OCI-LY7 (cell line): ENCODE measurements around the gene TRAF3IP1. TPM values are rescaled to one million over a fixed set of nuclear protein-coding genes. Genes with fewer than 3 reads are reported as not detected.

Source experiments
- BruUV-seq: library from RNA; stranded (reverse); fragments of 400-500 nt; replicated peaks from 2 replicates; lab custom pipeline; 2021; lab: Mats Ljungman, UMichigan
- CTCF ChIA-PET: fragments of 300-600 bp; sonication (Branson Sonifier 250); formaldehyde crosslinking; loops from one replicate; lab custom pipeline; 2022; ENCODE audit warnings: antibody characterized with exemption; ENCODE audit not compliant: unreplicated experiment; lab: Charles Lee
- POLR2A ChIA-PET: fragments of 300-600 bp; sonication (Branson Sonifier 250); formaldehyde crosslinking; loops from one replicate; lab custom pipeline; 2022; ENCODE audit warnings: antibody characterized with exemption; lab: Charles Lee
- DNase-seq: peaks from one replicate; pipeline ENCODE4 v3.0.0-alpha.2; 2015; ENCODE audit warnings: low spot score
- H2AFZ ChIP-seq: fragments of 200-600 bp; sonication (generic), shearing (Covaris generic); 2 replicates; pipeline ENCODE4 v1.6.1; 2014; ENCODE audit warnings: mild to moderate bottlenecking, antibody characterized with exemption, low read length, moderate library complexity
- H3K27ac ChIP-seq: fragments of 200-600 bp; sonication (generic); 2 replicates; pipeline ENCODE4 v1.5.1; 2014; ENCODE audit warnings: mixed run types, low read depth, mild to moderate bottlenecking, moderate library complexity, low read length, inconsistent platforms; ENCODE audit not compliant: poor library complexity, severe bottlenecking
- H3K36me3 ChIP-seq: fragments of 200-600 bp; sonication (generic); 2 replicates; pipeline ENCODE4 v1.6.1; 2014; ENCODE audit warnings: mild to moderate bottlenecking, antibody characterized with exemption, low read length, moderate library complexity, mixed read lengths; ENCODE audit not compliant: insufficient read depth
- H3K4me1 ChIP-seq: fragments of 200-600 bp; sonication (generic); 2 replicates; pipeline ENCODE4 v1.5.1; 2014; ENCODE audit warnings: mild to moderate bottlenecking, low read length; ENCODE audit not compliant: insufficient read depth, poor library complexity, severe bottlenecking
- H3K4me2 ChIP-seq: fragments of 200-600 bp; sonication (generic); 2 replicates; pipeline ENCODE4 v1.6.1; 2014; ENCODE audit warnings: mild to moderate bottlenecking, low read length
- H3K4me3 ChIP-seq: fragments of 200-600 bp; sonication (generic); 2 replicates; pipeline ENCODE4 v1.5.1; 2014; ENCODE audit warnings: mild to moderate bottlenecking, low read depth, low read length; ENCODE audit not compliant: poor library complexity, severe bottlenecking
- H3K79me2 ChIP-seq: fragments of 200-600 bp; sonication (generic); 2 replicates; pipeline ENCODE4 v1.6.1; 2016; ENCODE audit warnings: low read depth, mild to moderate bottlenecking, low read length, moderate library complexity, mixed read lengths; ENCODE audit not compliant: insufficient read depth
- H3K9me2 ChIP-seq: fragments of 200-600 bp; sonication (generic); 2 replicates; pipeline ENCODE4 v1.6.1; 2016; ENCODE audit warnings: mild to moderate bottlenecking, low read length, mixed read lengths; ENCODE audit not compliant: insufficient read depth
- H3K9me3 ChIP-seq: fragments of 200-600 bp; sonication (generic); 2 replicates; pipeline ENCODE4 v1.6.1; 2014; ENCODE audit warnings: mild to moderate bottlenecking, mixed run types, low read length, mixed read lengths
- H4K20me1 ChIP-seq: fragments of 200-600 bp; sonication (generic); 2 replicates; pipeline ENCODE4 v1.6.1; 2014; ENCODE audit warnings: mild to moderate bottlenecking, antibody characterized with exemption, low read length, moderate library complexity, mixed read lengths; ENCODE audit not compliant: insufficient read depth
- EZH2phosphoT487 ChIP-seq: fragments of 200-600 bp; sonication (generic); IDR thresholded peaks from 2 replicates; pipeline ENCODE4 v1.6.1; 2018; ENCODE audit warnings: low read depth, borderline replicate concordance, mild to moderate bottlenecking, mixed run types, antibody characterized with exemption, low read length, moderate library complexity, mixed read lengths
- intact Hi-C: fragments of 100-400 bp; cut with micrococcal nuclease; formaldehyde crosslinking; loops from one replicate; pipeline ENCODE4 v1.10.0; 2022; ENCODE audit not compliant: unreplicated experiment
- total RNA-seq, 2 experiments: library from RNA; depleted of rRNA in 1 of 2; stranded (reverse); fragments of >200 nt in 1 of 2; shearing (Covaris generic) in 1 of 2; gene quantifications; 2 replicates each; pipeline ENCODE4 v1.2.3, GENCODE V29; 2014 to 2022
- TF ChIP-seq, protein P1 (sequence below): fragments of 200-600 bp; sonication (generic); conservative IDR thresholded peaks from 2 replicates; pipeline ENCODE4 v1.5.1; 2014; ENCODE audit warnings: mild to moderate bottlenecking, antibody characterized with exemption, low read length, moderate library complexity, mixed read lengths

The TRAF3IP1 gene
- total RNA-seq, 2 experiments from 2014 or later = 8.2 to 13.8 TPM

DNA sequence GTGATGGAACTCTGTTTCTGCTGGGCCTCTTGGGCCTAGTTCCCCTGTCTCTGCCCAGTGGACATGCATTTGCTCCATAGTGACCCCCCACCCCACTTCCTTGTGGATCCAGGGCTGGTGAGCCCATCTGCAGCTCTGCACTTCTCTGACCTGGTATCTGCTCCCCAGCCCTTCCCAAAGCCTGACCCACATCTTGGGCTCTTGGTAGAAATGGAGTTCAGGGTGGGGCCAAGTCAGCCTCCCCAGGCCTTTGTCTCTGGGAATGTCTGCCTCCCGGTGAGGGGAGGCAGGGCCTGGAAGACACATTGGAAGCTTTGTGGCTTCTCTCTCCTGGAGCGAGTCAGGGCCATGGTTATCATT, 6.3 kb upstream of the TRAF3IP1 start:
- no peak for DNase-seq
- no peaks in the 10 kb centered on the region for H3K36me3 ChIP-seq
- no peaks in the 10 kb centered on the region for H3K9me2 ChIP-seq
- TF ChIP-seq, protein P1, sequence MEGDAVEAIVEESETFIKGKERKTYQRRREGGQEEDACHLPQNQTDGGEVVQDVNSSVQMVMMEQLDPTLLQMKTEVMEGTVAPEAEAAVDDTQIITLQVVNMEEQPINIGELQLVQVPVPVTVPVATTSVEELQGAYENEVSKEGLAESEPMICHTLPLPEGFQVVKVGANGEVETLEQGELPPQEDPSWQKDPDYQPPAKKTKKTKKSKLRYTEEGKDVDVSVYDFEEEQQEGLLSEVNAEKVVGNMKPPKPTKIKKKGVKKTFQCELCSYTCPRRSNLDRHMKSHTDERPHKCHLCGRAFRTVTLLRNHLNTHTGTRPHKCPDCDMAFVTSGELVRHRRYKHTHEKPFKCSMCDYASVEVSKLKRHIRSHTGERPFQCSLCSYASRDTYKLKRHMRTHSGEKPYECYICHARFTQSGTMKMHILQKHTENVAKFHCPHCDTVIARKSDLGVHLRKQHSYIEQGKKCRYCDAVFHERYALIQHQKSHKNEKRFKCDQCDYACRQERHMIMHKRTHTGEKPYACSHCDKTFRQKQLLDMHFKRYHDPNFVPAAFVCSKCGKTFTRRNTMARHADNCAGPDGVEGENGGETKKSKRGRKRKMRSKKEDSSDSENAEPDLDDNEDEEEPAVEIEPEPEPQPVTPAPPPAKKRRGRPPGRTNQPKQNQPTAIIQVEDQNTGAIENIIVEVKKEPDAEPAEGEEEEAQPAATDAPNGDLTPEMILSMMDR = no peak
- TF ChIP-seq EZH2phosphoT487 = no peak
- no TSS peak for BruUV-seq
- no peak overlapping the region for H2AFZ ChIP-seq
- H3K9me3 ChIP-seq = no peaks in the 10 kb centered on the region
- no peaks in the 10 kb centered on the region for H3K4me1 ChIP-seq
- H3K4me2 ChIP-seq = no peak overlapping the region
- no peaks in the 10 kb centered on the region for H3K79me2 ChIP-seq
- H3K27ac ChIP-seq = no peak overlapping the region
- no peaks in the 10 kb centered on the region for H4K20me1 ChIP-seq
- ChIA-PET POLR2A (no interaction called here), CTCF (no interaction called here)
- intact Hi-C loops = no loop called here
- no peak overlapping the region for H3K4me3 ChIP-seq

GRCh38 chr2:238314576-238314975, 5.7 kb upstream of the TRAF3IP1 start:
- TF ChIP-seq, protein P1 = no peak
- no peak for TF ChIP-seq EZH2phosphoT487
- intact Hi-C loops = no loop called here
- CTCF ChIA-PET = no interaction called here
- no TSS peak for BruUV-seq
- no peaks in the 10 kb centered on the region for H3K79me2 ChIP-seq
- H3K9me3 ChIP-seq = no peaks in the 10 kb centered on the region
- no peak overlapping the region for H3K4me3 ChIP-seq
- H3K4me2 ChIP-seq = no peak overlapping the region
- H3K27ac ChIP-seq = no peak overlapping the region
- no peaks in the 10 kb centered on the region for H3K4me1 ChIP-seq
- no peaks in the 10 kb centered on the region for H3K9me2 ChIP-seq
- POLR2A ChIA-PET = interaction anchor here (0.6 kb wide), 1 partner anchor 12 kb away, joined by 3 read pairs; no protein-coding TSS in a partner anchor
- no peaks in the 10 kb centered on the region for H4K20me1 ChIP-seq
- no peak overlapping the region for H2AFZ ChIP-seq
- DNase-seq = no peak
- H3K36me3 ChIP-seq = no peaks in the 10 kb centered on the region

DNA sequence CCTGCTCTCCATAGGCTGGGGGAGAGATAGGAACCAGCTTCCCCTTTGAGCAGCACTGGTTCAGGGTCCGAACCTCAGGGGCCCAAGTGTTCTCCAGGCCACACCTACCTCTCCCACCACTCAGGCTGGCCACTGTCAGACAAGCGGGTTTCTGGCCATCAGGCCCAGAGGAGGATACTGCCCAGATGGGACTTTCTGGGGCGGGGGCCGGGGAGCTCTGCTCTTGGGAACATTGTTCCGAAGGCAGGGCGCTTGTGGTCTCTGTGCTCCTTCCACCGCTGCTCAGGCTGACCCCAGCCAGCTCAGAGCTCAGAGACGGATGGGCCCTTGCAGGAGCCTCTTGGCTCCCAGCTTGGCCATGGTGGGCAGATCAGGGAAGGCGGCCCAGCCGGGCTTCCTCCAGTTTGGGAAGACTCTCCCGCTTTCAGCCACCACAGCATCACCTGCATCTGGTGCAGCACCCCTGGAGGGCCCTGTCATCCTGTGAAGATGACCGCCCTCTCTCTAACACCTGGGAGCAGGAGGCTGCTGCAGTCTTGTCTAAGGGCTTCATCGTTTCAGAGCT, 5.2 kb upstream of the TRAF3IP1 start:
- H3K4me3 ChIP-seq = no peak overlapping the region
- ChIA-PET POLR2A (no interaction called here), CTCF (no interaction called here)
- H3K27ac ChIP-seq = no peak overlapping the region
- no TSS peak for BruUV-seq
- no peaks in the 10 kb centered on the region for H3K9me3 ChIP-seq
- H3K36me3 ChIP-seq = no peaks in the 10 kb centered on the region
- H3K4me2 ChIP-seq = no peak overlapping the region
- no peaks in the 10 kb centered on the region for H3K9me2 ChIP-seq
- no peak for TF ChIP-seq EZH2phosphoT487
- TF ChIP-seq, protein P1 = no peak
- no peak for DNase-seq
- intact Hi-C loops = no loop called here
- no peaks in the 10 kb centered on the region for H3K79me2 ChIP-seq
- H3K4me1 ChIP-seq = peaks cover 4% of the 10 kb centered on the region
- H4K20me1 ChIP-seq = no peaks in the 10 kb centered on the region
- no peak overlapping the region for H2AFZ ChIP-seq
